ENCODE data around the gene DCUN1D3.
A peak's percentile ranks its signal among the peaks of the same experiment; 100 is the strongest.

DNA sequence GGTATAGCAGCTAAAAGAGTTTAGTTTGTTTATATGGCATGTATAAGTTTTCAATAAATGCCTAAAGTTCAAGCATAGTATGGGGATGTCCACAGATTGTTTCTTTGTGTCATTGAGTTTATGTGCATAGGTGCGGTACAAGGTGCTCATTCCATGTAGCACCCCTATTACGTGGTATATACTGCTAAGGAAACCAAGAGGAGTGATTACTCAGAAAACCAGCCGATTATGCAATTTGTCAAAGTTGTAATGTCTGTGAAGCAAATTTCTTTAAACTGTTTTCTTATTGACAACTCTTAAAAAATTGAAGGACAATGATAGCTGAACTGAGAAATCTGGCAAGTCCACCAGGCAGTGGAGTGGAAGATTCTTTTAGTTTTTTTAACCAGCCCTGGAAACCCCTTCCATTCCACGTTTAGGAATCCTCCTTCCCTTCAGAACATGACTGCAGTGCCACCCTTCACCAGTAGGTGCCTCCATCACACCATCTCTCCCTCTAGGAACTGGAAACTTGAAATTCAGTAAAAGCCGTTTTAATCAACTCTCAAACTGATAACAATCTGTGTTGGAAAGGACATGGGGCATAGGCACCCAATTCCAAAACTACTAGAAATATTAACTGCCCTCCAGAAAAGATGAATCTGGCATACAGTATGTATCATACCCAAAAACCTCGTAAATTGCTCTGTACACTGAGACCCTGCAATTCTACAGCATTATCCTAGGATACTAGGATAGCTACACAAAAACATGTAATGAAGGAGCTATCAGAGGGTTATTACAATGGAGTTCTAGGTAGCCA is 50.4 kb downstream of the DCUN1D3 start:
- TF ChIP-seq, protein P1, sequence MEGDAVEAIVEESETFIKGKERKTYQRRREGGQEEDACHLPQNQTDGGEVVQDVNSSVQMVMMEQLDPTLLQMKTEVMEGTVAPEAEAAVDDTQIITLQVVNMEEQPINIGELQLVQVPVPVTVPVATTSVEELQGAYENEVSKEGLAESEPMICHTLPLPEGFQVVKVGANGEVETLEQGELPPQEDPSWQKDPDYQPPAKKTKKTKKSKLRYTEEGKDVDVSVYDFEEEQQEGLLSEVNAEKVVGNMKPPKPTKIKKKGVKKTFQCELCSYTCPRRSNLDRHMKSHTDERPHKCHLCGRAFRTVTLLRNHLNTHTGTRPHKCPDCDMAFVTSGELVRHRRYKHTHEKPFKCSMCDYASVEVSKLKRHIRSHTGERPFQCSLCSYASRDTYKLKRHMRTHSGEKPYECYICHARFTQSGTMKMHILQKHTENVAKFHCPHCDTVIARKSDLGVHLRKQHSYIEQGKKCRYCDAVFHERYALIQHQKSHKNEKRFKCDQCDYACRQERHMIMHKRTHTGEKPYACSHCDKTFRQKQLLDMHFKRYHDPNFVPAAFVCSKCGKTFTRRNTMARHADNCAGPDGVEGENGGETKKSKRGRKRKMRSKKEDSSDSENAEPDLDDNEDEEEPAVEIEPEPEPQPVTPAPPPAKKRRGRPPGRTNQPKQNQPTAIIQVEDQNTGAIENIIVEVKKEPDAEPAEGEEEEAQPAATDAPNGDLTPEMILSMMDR (IDR thresholded peaks at IDR 0.05), result peak; percentile 95 to 99 (median 98)
- no peak for TF ChIP-seq POLR2A (IDR thresholded peaks at IDR 0.05)
